Fibroblast of skin of left biceps (primary cell): ENCODE measurements around the gene FHOD3.

Experiments
- DNase-seq, 2 experiments: peaks; one replicate each; pipeline ENCODE4 v3.0.0-alpha.2; 2013; ENCODE audit warnings: low read depth in 2 of 2

FHOD3 gene

DNA sequence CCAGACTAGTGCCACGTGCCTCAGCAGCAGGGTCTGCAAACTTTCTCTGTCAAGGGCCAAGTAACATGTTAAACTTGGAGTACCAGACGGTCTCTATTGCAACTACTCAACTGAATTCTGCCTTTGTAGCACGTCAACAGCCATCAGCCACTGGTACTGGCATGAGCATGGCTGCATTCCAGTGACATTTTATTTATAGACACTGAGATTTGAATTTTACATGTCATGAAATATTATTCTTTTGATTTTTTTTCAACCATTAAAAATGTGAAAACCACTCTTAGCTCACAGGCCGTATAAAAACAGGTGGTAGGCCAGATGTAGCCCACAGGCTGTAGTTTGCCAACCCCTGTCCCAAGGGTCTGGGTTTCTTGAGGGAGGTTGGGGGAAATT lies 331.6 kb downstream of the FHOD3 start:
- no peak for DNase-seq

GRCh38 chr18:36629836-36630235 lies 332.3 kb downstream of the FHOD3 start:
- DNase-seq = no peak

GRCh38 chr18:36630917-36631316 lies 333.4 kb downstream of the FHOD3 start:
- DNase-seq = no peak

DNA sequence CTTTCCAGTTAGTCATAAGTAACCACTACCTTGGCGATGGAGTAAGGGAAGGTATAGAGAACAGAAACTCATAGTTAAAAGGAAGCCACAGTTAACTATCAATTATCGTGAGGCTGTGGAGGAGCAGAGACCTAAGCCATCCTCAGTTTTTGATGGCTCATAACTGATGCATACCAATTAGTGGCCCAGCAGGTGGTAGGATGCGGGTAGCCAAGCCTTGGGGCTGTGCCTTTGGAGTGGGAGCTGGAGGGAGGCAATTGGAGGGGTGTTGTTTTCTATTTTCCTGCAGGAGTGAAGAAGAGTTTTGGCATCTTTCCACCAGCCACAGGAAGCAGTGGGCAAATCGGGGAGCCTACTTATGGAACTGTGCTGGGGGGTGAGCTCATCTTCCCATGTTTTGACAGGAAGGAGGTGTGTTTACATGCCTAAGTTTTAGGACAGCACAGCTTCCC lies 336.5 kb downstream of the FHOD3 start:
- DNase-seq = no peak

- DNase-seq = no peak
Measured at GRCh38 chr18:36634573-36635216, 337.2 kb downstream of the FHOD3 start.

DNA sequence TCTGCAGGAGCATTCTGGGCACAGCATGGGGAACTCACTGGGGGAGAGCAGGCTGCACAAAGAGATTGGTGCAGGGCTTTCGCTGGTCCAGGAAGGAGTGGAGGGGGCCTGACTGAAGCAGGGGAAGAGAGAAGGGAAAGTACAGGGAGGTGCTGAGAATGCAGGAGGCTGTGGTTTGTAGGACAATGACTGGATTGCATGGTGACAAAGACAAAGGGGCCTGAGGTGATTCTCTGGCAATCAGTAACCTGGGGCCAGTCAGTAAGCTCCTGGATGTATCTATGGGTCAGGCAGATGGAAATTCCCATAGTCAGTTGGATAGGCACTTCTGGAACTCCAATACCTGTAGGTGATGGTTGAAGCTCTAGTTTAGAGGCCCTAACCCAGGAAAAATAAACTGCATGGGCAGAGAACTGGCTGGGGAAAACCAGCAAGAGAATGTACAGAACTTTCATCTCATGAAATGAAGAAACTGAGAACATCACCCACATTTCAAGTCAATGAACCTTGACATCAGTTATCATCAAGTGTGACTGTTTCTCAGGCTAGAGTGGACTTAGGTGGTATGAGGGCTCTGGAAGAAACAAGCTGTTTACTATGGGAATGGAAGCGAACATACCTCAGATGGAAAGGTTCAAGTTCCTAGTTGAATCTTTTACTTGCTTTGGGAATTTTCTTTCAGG lies 338.0 kb downstream of the FHOD3 start:
- no peak for DNase-seq

- DNase-seq = peak; percentile 36 to 44
Measured at GRCh38 chr18:36636237-36636817, 338.8 kb downstream of the FHOD3 start.

DNA sequence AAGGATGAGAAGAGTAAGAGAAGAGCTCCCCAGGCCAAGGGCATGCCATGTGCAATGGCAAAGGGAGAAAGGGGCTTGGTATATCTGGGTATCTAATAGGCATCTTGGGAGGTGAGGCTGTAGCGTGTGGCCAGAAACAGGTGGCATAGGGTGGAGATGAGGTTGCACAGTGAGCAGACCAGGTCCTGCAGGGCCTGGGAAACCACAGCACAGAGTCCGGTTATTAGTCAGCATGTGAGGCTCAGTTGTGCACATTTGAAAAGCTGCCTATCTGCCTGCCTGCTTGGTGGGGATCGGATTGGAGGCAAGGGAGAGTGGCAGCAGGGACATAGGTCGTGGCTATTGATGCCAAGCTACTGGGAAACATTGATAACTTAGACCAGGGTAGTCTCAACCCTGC lies 340.7 kb downstream of the FHOD3 start:
- DNase-seq = no peak

- no peak for DNase-seq
Measured at GRCh38 chr18:36640021-36640952, 342.8 kb downstream of the FHOD3 start.

- DNase-seq = no peak
Measured at GRCh38 chr18:36643061-36643460, 345.5 kb downstream of the FHOD3 start.

DNA sequence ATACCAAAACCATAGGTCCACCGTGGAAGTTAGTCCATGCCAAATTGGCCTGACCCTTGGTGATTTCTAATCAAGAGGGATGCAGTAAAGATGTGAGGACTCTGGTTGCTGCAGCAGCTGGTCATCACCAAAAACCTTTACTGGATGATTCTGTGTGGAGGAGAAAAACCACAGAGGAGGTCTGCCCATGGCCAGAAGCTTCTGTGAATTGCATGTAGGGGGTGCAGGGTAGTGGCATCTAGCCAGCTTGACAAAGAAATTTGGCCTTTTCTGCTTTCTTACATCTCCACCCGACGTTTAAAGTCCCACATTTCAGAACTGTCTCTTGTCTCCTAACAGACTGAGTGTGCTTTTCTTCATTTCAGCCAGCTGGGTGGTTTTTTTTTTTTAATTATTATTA lies 351.3 kb downstream of the FHOD3 start:
- DNase-seq = no peak

DNA sequence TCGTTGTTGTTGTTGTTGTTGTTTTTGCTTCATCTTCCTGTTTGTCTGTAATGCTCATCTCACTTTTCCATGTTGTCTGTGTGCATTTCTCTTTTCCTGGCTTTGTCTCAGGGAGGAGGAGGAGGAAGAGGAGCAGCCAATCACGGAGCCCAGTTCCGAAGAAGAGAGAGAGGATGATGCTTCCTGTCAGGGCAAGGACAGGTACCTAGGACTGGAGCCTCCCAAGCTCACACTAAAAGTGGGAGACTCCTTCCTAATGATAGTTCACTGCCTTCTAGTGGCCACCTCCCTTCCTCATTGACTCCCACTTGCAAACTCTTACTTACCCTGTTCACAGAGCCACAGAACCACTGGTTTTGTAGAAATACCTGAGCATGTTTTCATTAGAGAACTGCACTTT lies 351.7 kb downstream of the FHOD3 start:
- no peak for DNase-seq

DNA sequence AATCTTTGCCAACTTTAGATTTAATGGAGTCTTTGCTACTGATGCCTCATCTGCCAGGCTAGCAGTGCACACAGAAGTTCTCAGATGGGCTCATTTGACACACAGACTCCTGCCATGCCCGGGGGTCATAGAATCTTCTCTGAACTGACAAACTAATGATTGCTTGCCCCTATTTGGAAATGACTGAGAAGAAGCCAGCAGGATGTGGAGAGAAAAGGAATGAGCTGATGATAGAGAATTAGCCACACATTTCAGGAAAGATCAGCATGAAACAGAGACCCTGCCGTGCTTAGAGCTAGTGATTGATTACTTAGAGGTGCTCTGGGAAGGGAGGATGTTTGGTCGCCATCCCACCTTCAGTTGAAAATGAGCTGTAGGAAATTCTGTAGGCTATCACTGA lies 352.8 kb downstream of the FHOD3 start:
- DNase-seq = no peak

DNA sequence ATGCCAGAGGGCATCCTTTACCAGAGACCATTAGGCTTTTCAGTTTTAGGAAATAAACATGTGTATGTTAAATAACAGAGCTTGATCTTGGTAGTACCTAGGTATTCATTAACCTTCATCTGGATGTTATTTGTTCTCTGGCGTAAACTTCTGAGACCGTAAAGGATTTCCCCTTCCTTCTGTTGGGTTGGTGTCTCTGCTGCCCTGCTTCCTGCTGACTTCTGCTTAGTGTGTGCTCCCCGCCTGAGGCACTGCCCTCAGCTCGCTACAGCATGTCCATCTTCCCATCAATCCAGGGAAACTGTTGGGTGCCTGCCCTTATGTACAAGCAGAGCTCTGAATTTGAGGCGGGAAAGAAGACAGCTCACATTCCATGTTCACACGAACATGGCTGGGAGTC lies 353.4 kb downstream of the FHOD3 start:
- DNase-seq = no peak

DNA sequence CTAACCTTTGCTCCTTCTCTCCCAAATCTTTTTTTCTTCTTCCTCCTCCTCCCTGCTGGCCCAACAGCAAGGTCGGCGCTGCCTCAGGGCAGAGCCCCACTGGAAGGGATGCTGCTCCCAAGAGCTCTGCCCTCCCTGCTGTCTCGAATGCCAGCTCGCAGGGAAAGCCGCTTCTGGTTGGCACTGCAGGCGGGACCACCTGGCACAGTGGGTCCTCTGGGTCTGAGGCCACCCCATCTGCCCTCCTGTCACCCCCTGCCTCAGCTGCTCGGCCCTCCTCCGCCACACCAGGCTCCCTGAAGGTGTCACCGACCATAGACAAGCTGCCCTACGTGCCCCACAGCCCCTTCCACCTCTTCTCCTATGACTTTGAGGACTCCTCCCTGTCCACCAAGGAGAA lies 355.0 kb downstream of the FHOD3 start:
- DNase-seq = no peak

DNA sequence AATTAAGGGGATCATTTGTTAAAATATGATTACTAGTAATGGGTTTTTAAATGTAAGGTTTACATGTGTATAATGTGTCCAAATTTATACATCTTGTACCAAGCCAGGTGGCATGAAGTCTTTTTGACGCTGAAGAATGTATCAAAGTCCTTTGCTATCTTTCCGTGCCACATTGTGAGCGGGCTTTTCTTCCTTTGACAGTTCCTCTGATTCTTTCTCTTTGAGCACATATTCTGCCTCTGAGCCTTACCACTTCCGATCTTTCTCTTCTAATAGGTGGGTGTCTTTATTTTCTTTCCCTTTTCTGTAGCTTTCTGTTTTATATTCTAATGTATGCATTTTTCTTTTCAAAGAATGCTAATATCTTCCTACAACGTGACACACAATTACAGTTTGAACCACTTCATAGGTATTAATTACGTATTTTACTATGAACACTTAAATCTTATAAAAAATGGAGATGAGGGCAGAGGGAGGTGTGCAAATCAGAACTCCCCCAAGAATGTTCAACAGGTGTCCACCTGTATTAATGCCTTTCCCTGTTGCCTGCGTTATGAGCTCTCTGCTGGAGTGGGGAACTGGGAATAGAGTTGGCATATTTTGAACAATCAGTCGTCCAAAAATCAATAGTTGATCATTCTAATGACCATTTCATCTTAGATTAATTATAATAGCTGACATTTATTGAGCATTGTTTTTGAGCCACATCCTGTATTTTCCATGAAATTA lies 355.8 kb downstream of the FHOD3 start:
- DNase-seq = no peak

DNA sequence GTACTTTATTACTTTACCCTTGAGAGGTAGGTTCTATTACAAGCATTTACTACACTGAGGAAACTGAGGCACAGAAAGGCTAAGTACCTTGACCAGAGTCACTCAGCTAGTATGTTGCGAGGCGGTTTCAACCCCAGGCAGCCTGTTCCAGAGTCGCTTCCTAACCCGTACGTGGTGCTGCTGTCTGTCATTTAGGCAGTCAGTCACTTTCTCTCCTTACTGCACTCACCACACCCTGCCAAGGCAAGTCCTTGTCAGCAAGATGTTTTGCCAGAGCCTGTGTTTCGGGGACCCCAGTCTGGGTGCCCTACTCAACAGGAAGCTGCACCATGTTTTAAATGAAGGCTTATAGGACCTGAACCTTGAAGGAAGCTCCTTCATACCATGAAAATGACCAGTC lies 356.4 kb downstream of the FHOD3 start:
- no peak for DNase-seq

GRCh38 chr18:36655074-36655473 lies 357.6 kb downstream of the FHOD3 start:
- DNase-seq = no peak

GRCh38 chr18:36655930-36656329 lies 358.4 kb downstream of the FHOD3 start:
- DNase-seq = no peak

DNA sequence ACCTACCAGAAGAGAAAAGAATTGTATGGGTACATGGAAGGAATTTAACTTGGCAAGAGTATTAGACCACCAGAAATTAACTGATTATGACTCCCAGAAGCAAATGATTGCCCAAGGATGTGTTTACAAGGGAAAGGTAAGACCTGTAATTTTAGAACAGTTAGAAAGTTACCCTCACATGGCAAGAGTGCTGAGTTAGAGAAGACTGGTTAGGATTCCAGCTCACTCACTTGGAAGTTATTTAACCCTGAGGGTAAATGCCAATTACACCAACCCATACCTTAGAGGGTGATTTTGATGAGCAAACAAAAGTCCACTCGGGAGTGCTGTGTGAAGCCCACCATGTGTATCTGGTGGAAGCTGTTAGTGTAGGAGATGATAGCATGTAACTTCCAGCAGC lies 361.1 kb downstream of the FHOD3 start:
- no peak for DNase-seq

DNA sequence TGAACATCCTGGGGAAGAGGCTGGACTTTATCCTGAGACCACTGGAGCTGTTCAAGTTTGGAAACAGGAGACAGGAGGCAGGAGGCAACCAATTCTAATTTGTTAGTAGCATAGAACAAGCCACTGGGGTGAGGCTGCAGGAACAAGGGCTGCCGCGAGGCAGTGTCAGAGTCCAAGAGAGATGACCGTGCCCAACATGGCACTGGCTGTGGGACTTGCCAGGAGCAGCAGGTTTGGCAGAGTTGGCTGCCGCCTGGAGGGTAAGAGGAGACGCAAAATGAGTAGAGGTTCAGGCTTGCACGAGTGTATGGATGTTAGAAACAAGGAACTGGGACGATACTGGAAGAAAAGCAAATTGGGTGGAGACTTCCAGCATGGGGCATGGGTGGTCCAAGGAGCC lies 362.8 kb downstream of the FHOD3 start:
- DNase-seq = no peak

- no peak for DNase-seq
Measured at GRCh38 chr18:36661999-36662398, 364.5 kb downstream of the FHOD3 start.
